ENCODE data around the gene ERGIC1. TPM values are rescaled to one million over a fixed set of nuclear protein-coding genes. Genes with fewer than 3 reads are reported as not detected.

ERGIC1 gene
- total and polyA plus RNA-seq, 2 experiments from 2014 or later: 25.2 to 92.2 TPM

DNA sequence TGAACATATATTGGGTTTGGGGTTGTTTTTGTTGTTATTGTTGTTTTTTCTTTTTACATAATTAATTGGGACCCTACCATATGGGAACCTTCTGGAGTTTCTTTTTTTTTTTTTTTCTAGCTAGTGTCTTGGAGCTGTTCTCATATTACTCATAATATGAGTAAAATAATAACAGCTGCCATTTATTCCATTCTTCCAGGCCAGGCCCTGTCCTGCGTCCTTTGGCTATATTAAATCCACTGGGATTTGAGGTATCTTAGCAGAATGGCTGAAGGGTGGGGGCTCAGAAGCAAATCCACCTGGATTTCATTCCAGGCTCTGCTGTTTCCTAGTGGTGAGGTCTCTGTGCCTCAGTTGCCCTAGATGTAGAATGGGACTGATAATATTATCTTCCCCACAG is 77.9 kb downstream of the ERGIC1 start (continued):
- TF ChIP-seq ZNF114 (CRISPR knock-in tag; IDR thresholded peaks at IDR 0.05) (no peak), JUNB (IDR thresholded peaks at IDR 0.05; ENCODE audit: unreplicated experiment) (no peak), EZH2phosphoT487 (IDR thresholded peaks at IDR 0.05; ENCODE audit: unreplicated experiment) (no peak), EZH2 (IDR thresholded peaks at IDR 0.05; ENCODE audit: low read depth, unreplicated experiment) (no peak)
- TF ChIP-seq, protein P1, sequence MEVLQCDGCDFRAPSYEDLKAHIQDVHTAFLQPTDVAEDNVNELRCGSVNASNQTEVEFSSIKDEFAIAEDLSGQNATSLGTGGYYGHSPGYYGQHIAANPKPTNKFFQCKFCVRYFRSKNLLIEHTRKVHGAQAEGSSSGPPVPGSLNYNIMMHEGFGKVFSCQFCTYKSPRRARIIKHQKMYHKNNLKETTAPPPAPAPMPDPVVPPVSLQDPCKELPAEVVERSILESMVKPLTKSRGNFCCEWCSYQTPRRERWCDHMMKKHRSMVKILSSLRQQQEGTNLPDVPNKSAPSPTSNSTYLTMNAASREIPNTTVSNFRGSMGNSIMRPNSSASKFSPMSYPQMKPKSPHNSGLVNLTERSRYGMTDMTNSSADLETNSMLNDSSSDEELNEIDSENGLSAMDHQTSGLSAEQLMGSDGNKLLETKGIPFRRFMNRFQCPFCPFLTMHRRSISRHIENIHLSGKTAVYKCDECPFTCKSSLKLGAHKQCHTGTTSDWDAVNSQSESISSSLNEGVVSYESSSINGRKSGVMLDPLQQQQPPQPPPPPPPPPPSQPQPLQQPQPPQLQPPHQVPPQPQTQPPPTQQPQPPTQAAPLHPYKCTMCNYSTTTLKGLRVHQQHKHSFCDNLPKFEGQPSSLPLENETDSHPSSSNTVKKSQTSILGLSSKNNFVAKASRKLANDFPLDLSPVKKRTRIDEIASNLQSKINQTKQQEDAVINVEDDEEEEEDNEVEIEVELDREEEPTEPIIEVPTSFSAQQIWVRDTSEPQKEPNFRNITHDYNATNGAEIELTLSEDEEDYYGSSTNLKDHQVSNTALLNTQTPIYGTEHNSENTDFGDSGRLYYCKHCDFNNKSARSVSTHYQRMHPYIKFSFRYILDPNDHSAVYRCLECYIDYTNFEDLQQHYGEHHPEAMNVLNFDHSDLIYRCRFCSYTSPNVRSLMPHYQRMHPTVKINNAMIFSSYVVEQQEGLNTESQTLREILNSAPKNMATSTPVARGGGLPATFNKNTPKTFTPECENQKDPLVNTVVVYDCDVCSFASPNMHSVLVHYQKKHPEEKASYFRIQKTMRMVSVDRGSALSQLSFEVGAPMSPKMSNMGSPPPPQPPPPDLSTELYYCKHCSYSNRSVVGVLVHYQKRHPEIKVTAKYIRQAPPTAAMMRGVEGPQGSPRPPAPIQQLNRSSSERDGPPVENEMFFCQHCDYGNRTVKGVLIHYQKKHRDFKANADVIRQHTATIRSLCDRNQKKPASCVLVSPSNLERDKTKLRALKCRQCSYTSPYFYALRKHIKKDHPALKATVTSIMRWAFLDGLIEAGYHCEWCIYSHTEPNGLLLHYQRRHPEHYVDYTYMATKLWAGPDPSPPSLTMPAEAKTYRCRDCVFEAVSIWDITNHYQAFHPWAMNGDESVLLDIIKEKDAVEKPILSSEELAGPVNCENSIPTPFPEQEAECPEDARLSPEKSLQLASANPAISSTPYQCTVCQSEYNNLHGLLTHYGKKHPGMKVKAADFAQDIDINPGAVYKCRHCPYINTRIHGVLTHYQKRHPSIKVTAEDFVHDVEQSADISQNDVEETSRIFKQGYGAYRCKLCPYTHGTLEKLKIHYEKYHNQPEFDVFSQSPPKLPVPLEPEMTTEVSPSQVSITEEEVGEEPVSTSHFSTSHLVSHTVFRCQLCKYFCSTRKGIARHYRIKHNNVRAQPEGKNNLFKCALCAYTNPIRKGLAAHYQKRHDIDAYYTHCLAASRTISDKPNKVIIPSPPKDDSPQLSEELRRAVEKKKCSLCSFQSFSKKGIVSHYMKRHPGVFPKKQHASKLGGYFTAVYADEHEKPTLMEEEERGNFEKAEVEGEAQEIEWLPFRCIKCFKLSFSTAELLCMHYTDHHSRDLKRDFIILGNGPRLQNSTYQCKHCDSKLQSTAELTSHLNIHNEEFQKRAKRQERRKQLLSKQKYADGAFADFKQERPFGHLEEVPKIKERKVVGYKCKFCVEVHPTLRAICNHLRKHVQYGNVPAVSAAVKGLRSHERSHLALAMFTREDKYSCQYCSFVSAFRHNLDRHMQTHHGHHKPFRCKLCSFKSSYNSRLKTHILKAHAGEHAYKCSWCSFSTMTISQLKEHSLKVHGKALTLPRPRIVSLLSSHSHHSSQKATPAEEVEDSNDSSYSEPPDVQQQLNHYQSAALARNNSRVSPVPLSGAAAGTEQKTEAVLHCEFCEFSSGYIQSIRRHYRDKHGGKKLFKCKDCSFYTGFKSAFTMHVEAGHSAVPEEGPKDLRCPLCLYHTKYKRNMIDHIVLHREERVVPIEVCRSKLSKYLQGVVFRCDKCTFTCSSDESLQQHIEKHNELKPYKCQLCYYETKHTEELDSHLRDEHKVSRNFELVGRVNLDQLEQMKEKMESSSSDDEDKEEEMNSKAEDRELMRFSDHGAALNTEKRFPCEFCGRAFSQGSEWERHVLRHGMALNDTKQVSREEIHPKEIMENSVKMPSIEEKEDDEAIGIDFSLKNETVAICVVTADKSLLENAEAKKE (CRISPR knock-in tag; IDR thresholded peaks at IDR 0.05): no peak

DNA sequence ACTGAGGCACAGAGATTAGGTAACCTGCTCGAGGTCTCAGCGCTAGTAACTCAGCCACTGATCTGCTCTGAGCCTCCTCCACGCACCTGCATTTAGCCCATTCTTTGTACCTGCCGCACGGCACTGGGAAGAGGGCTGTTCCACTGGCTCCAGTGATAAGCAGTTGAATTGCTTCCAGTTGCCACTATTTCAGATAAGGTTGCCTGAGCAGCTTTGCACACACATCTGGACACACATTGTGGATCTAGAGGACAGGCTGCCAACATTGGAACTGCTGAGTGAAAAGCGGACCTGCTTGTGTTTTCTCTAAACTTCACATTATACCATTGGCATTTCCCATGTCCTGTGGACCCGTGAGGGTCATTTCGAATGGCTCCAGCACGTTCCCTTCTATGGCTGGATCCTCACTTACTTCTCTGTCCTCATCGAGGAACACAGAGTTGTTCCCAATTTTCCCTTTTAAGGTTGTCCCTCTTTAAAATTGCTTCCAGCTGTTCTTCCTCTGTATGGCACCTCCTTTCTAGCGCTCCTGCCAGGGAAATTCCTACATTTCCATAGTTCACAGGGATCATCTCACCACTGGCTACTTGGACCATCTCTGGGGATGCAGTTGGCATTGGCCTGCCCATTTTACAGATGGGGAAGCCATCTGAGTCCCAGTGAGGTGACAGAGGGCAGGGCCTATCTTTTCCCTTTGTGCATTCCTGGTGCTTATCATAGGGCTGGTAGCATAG is 79.2 kb downstream of the ERGIC1 start:
- Histone ChIP-seq H4K20me1 (replicated peaks; ENCODE audit: insufficient read depth) (no peaks in the 10 kb centered on the region; the same call in none of the 2 replicates), H3K36me3 (ENCODE audit: insufficient read depth) (0 out of 2 replicates have a peak, but pooled peaks cover 10% of the 10 kb centered on the region), H3K27me3 (ENCODE audit: insufficient read depth) (no peaks in the 10 kb centered on the region), H3K4me3 (no peak overlapping the region), H3K27ac (ENCODE audit: low read depth) (no peak overlapping the region), H3K4me1 (ENCODE audit: insufficient read depth) (no peaks in the 10 kb centered on the region), H3K9me2 (ENCODE audit: insufficient read depth) (no peaks in the 10 kb centered on the region), H3F3A (replicated peaks; ENCODE audit: low read depth) (no peaks in the 10 kb centered on the region), H3K79me2 (replicated peaks; ENCODE audit: insufficient read depth) (no peaks in the 10 kb centered on the region), H2AFZ (no peak overlapping the region), H3K4me2 (no peak overlapping the region)
- peaks cover 53% of the 10 kb centered on the region for H3K36me3 Mint-ChIP-seq (ENCODE audit: low read depth)
- H3K27me3 Mint-ChIP-seq (ENCODE audit: insufficient read depth, low read depth, poor library complexity): peaks cover 4% of the 10 kb centered on the region
- peaks cover 7% of the 10 kb centered on the region; the same call in 2 of the 3 replicates for H3K4me1 Mint-ChIP-seq
- H3K9me3 Mint-ChIP-seq: no peaks in the 10 kb centered on the region
- H3K4me3 Mint-ChIP-seq: no peak overlapping the region
- TF ChIP-seq, protein P2, sequence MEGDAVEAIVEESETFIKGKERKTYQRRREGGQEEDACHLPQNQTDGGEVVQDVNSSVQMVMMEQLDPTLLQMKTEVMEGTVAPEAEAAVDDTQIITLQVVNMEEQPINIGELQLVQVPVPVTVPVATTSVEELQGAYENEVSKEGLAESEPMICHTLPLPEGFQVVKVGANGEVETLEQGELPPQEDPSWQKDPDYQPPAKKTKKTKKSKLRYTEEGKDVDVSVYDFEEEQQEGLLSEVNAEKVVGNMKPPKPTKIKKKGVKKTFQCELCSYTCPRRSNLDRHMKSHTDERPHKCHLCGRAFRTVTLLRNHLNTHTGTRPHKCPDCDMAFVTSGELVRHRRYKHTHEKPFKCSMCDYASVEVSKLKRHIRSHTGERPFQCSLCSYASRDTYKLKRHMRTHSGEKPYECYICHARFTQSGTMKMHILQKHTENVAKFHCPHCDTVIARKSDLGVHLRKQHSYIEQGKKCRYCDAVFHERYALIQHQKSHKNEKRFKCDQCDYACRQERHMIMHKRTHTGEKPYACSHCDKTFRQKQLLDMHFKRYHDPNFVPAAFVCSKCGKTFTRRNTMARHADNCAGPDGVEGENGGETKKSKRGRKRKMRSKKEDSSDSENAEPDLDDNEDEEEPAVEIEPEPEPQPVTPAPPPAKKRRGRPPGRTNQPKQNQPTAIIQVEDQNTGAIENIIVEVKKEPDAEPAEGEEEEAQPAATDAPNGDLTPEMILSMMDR (conservative IDR thresholded peaks at IDR 0.05; ENCODE audit: low read depth in 2 of 2): no peak
- TF ChIP-seq, protein P1 (CRISPR knock-in tag; IDR thresholded peaks at IDR 0.05): no peak
- TF ChIP-seq NANOG (IDR thresholded peaks at IDR 0.05; ENCODE audit: borderline replicate concordance): no peak
- no peak for ATAC-seq
- no peak overlapping the region for H3K27ac Mint-ChIP-seq
- no peak for DNase-seq (ENCODE audit: low spot score)
